H1 (cell line): ENCODE data around the gene CADM2. TPM values are rescaled to one million over a fixed set of nuclear protein-coding genes. Genes with fewer than 3 reads are reported as not detected.

Experiments used
- CTCF ChIA-PET: fragments of 300-600 bp; sonication (Branson Sonifier 250); formaldehyde crosslinking; loops from one replicate; lab custom pipeline; 2021; ENCODE audit not compliant: partially characterized antibody; lab: Charles Lee
- POLR2A ChIA-PET: fragments of 300-600 bp; sonication (Branson Sonifier 250); formaldehyde crosslinking; loops from one replicate; lab custom pipeline; 2021; ENCODE audit warnings: inconsistent platforms; ENCODE audit not compliant: partially characterized antibody; lab: Charles Lee
- DNase-seq, 2 experiments: peaks; one replicate each; pipeline versions ENCODE4 v3.0.0 to v3.0.0-alpha.2; 2010 to 2022; ENCODE audit warnings: low spot score in 2 of 2, low read depth in 1 of 2, mixed read lengths in 1 of 2
- FAIRE-seq: peaks from 2 replicates; lab custom pipeline; 2011; peaks lifted over from hg19 to GRCh38; lab: Jason Lieb, UNC
- H2AFZ ChIP-seq: 2 replicates; pipeline ENCODE4 v1.8.1; 2012; ENCODE audit warnings: low read length, inconsistent platforms
- H2AK5ac ChIP-seq: 2 replicates; pipeline ENCODE4 v1.6.1; 2013; ENCODE audit warnings: low read depth, low read length
- H2BK120ac ChIP-seq: replicated peaks from 2 replicates; pipeline ENCODE3; 2013; ENCODE audit warnings: low read depth, low read length, inconsistent platforms
- H2BK12ac ChIP-seq: 2 replicates; pipeline ENCODE4 v1.6.1; 2013; ENCODE audit warnings: low read depth, low read length
- H2BK15ac ChIP-seq: 2 replicates; pipeline ENCODE4 v1.6.1; 2013; ENCODE audit warnings: low read length
- H2BK20ac ChIP-seq: 2 replicates; pipeline ENCODE4 v1.6.1; 2013; ENCODE audit warnings: low read length
- H2BK5ac ChIP-seq: 2 replicates; pipeline ENCODE4 v1.6.1; 2013; ENCODE audit warnings: low read depth, low read length
- H3K14ac ChIP-seq: 2 replicates; pipeline ENCODE4 v1.6.1; 2013; ENCODE audit warnings: inconsistent platforms; ENCODE audit not compliant: insufficient read length
- H3K18ac ChIP-seq: 2 replicates; pipeline ENCODE4 v1.6.1; 2013; ENCODE audit warnings: low read length; ENCODE audit errors: extremely low read depth
- H3K23ac ChIP-seq: 2 replicates; pipeline ENCODE4 v1.6.1; 2013; ENCODE audit warnings: inconsistent platforms; ENCODE audit not compliant: insufficient read length
- H3K23me2 ChIP-seq: 2 replicates; pipeline ENCODE4 v1.6.1; 2013; ENCODE audit warnings: low read depth, low read length
- H3K27ac ChIP-seq: 2 replicates; pipeline ENCODE4 v1.6.1; 2011; ENCODE audit warnings: low read depth, low read length, inconsistent platforms
- H3K27me3 ChIP-seq, 4 experiments: replicated peaks in 1 of 4; 1 replicate in 1 of 4; 2 replicates in 3 of 4; pipeline versions ENCODE4 v1.6.1 to v1.8.1; 2011 to 2013; ENCODE audit warnings: low read length in 3 of 4, mild to moderate bottlenecking in 3 of 4, inconsistent platforms in 2 of 4, mixed read lengths in 2 of 4, moderate library complexity in 1 of 4; ENCODE audit not compliant: control insufficient read depth in 3 of 4, insufficient read depth in 3 of 4; ENCODE audit errors: extremely low read depth in 1 of 4
- H3K36me3 ChIP-seq, 4 experiments: 2 replicates each; pipeline versions ENCODE4 v1.6.1 to v1.8.1; 2011 to 2013; ENCODE audit warnings: mild to moderate bottlenecking in 4 of 4, low read length in 3 of 4, moderate library complexity in 2 of 4, control low read depth in 1 of 4, inconsistent platforms in 1 of 4; ENCODE audit not compliant: insufficient read depth in 4 of 4, control insufficient read depth in 2 of 4
- H3K4ac ChIP-seq: replicated peaks from 2 replicates; pipeline ENCODE3; 2013; ENCODE audit warnings: low read length, low read depth, mixed read lengths, inconsistent platforms; ENCODE audit not compliant: insufficient read length
- H3K4me1 ChIP-seq, 4 experiments: replicated peaks in 1 of 4; 1 replicate in 1 of 4; 2 replicates in 3 of 4; pipeline versions ENCODE4 v1.6.1 to v1.8.1; 2011 to 2013; ENCODE audit warnings: low read length in 3 of 4, inconsistent platforms in 2 of 4, mixed read lengths in 1 of 4; ENCODE audit not compliant: insufficient read depth in 4 of 4, control insufficient read depth in 3 of 4
- H3K4me2 ChIP-seq, 2 experiments: 2 replicates each; pipeline versions ENCODE4 v1.6.1 to v1.8.1; 2011 to 2013; ENCODE audit warnings: low read depth in 2 of 2, low read length in 2 of 2, control low read depth in 1 of 2, inconsistent platforms in 1 of 2, mild to moderate bottlenecking in 1 of 2; ENCODE audit not compliant: insufficient read depth in 1 of 2
- H3K4me3 ChIP-seq, 4 experiments: fragments of 200-600, 300-600 bp in 1 of 4; sonication (generic), shearing (Covaris generic), sonication (Bioruptor Twin) in 1 of 4; 2 replicates each; pipeline versions ENCODE4 v1.5.1 to v1.8.1; 2011 to 2016; ENCODE audit warnings: low read length in 4 of 4, low read depth in 3 of 4, control low read depth in 2 of 4, inconsistent platforms in 2 of 4, mild to moderate bottlenecking in 2 of 4, mixed read lengths in 1 of 4, moderate library complexity in 1 of 4; ENCODE audit not compliant: insufficient read depth in 2 of 4; ENCODE audit errors: extremely low read depth in 1 of 4
- H3K56ac ChIP-seq: replicated peaks from 2 replicates; pipeline ENCODE3; 2013; ENCODE audit warnings: low read depth, mild to moderate bottlenecking, mixed read lengths, low read length, inconsistent platforms; ENCODE audit not compliant: insufficient read length
- H3K79me1 ChIP-seq: 2 replicates; pipeline ENCODE4 v1.6.1; 2013; ENCODE audit warnings: low read depth, low read length, control low read depth
- H3K79me2 ChIP-seq, 2 experiments: 2 replicates each; pipeline versions ENCODE4 v1.6.1 to v1.8.1; 2012 to 2013; ENCODE audit warnings: low read length in 2 of 2, mild to moderate bottlenecking in 2 of 2, inconsistent platforms in 1 of 2; ENCODE audit not compliant: insufficient read depth in 2 of 2, control insufficient read depth in 1 of 2
- H3K9ac ChIP-seq, 4 experiments: replicated peaks in 1 of 4; 1 replicate in 1 of 4; 2 replicates in 3 of 4; pipeline versions ENCODE4 v1.6.1 to v1.8.1; 2011 to 2013; ENCODE audit warnings: low read depth in 3 of 4, low read length in 3 of 4, control low read depth in 2 of 4, mild to moderate bottlenecking in 2 of 4, moderate library complexity in 2 of 4, inconsistent platforms in 1 of 4; ENCODE audit errors: extremely low read depth in 1 of 4
- H3K9me3 ChIP-seq, 2 experiments: 2 replicates each; pipeline versions ENCODE4 v1.6.1 to v1.8.1; 2012 to 2013; ENCODE audit warnings: mild to moderate bottlenecking in 2 of 2, moderate library complexity in 2 of 2, control low read depth in 1 of 2, inconsistent platforms in 1 of 2, low read depth in 1 of 2, low read length in 1 of 2, mixed read lengths in 1 of 2; ENCODE audit not compliant: insufficient read depth in 2 of 2
- H4K20me1 ChIP-seq, 2 experiments: replicated peaks in 1 of 2; 2 replicates each; pipeline versions ENCODE3 to v1.8.1; 2011 to 2013; ENCODE audit warnings: inconsistent platforms in 2 of 2, low read length in 2 of 2, mild to moderate bottlenecking in 1 of 2; ENCODE audit not compliant: insufficient read depth in 2 of 2, control insufficient read depth in 1 of 2
- H4K5ac ChIP-seq: 2 replicates; pipeline ENCODE4 v1.6.1; 2013; ENCODE audit warnings: low read length, low read depth, mixed read lengths, inconsistent platforms; ENCODE audit not compliant: insufficient read length
- H4K8ac ChIP-seq: 2 replicates; pipeline ENCODE4 v1.8.0; 2013; ENCODE audit warnings: mild to moderate bottlenecking, moderate library complexity, low read length, inconsistent platforms; ENCODE audit not compliant: insufficient read depth; ENCODE audit errors: extremely low read depth
- H4K91ac ChIP-seq: replicated peaks from 2 replicates; pipeline ENCODE3; 2013; ENCODE audit warnings: low read length, mixed read lengths, inconsistent platforms; ENCODE audit not compliant: insufficient read length
- BRCA1 ChIP-seq: IDR thresholded peaks from 2 replicates; pipeline ENCODE4 v1.6.1; 2012; ENCODE audit warnings: low read depth, low read length, improper control_type of control experiment
- CTBP2 ChIP-seq: IDR thresholded peaks from 2 replicates; pipeline ENCODE4 v1.7.0; 2011; ENCODE audit warnings: borderline replicate concordance, mild to moderate bottlenecking, moderate library complexity, mixed read lengths, low read length; ENCODE audit not compliant: insufficient read depth, insufficient read length
- HDAC2 ChIP-seq, 2 experiments: fragments of 300-600 bp in 1 of 2; sonication (generic) in 1 of 2; IDR thresholded peaks; 2 replicates each; pipeline ENCODE4 v1.6.1; 2011 to 2012; ENCODE audit warnings: low read depth in 2 of 2, low read length in 2 of 2, mild to moderate bottlenecking in 2 of 2, moderate library complexity in 2 of 2, borderline replicate concordance in 1 of 2, inconsistent platforms in 1 of 2
- HDAC6 ChIP-seq: IDR thresholded peaks from one replicate; pipeline ENCODE4 v1.7.1; 2012; ENCODE audit warnings: low read depth, mild to moderate bottlenecking, inconsistent platforms, low read length, moderate library complexity
- NANOG ChIP-seq: IDR thresholded peaks from 2 replicates; pipeline ENCODE4 v1.6.1; 2011; ENCODE audit warnings: low read length, low read depth, mild to moderate bottlenecking, inconsistent platforms; ENCODE audit not compliant: insufficient read depth, poor library complexity, severe bottlenecking
- POU5F1 ChIP-seq: IDR thresholded peaks from 2 replicates; pipeline ENCODE4 v1.6.1; 2011; ENCODE audit warnings: low read depth, mild to moderate bottlenecking, low read length, moderate library complexity
- WGBS, 2 experiments: shearing (Covaris generic) in 1 of 2; methylation state at CpG; one replicate each; pipeline versions ENCODE4 v1.1.6 to v1.1.7; 2013 to 2015; ENCODE audit warnings: low lambda C conversion rate in 2 of 2, mixed read lengths in 2 of 2, inconsistent platforms in 1 of 2, low coverage in 1 of 2, missing lambda C conversion rate in 1 of 2; ENCODE audit not compliant: insufficient replicate concordance in 2 of 2, insufficient coverage in 1 of 2, insufficient read length in 1 of 2; ENCODE audit errors: extremely low coverage in 1 of 2, missing lambda C conversion rate in 1 of 2; 5-methylcytosine and 5-hydroxymethylcytosine counted together
- polyA plus RNA-seq, 7 experiments: library from polyadenylated mRNA; depleted of rRNA in 3 of 7; stranded (reverse) in 5 of 7; unstranded in 2 of 7; fragments of >200 nt in 5 of 7; fragments of 200-250 nt in 2 of 7; gene quantifications; 1 replicate in 5 of 7; 2 replicates in 1 of 7; 4 replicates in 1 of 7; pipeline versions ENCODE4 v1.2.1 to v1.2.3, GENCODE V29; 2011 to 2013; ENCODE audit warnings: missing spikeins in 2 of 7, mixed read lengths in 2 of 7
- total RNA-seq: library from RNA; stranded (reverse); fragmentation: NEBNext Ultra II Directional; extraction: Animal tissue kit (Norgen Biotek cat#: 25700); gene quantifications from 2 replicates; pipeline ENCODE4 v1.2.1, GENCODE V29; 2021

The CADM2 gene
- total and polyA plus RNA-seq, 2 of the 8 experiments (the other 6 are each of a cell fraction or from before 2014, with no cell fraction given), result 14.9 to 20.9 TPM

- H3K27me3 ChIP-seq, result no peaks in the 10 kb centered on the region
- H4K20me1 ChIP-seq, result peaks cover 0 to 3% of the 10 kb centered on the region in 2 experiments
- ChIA-PET POLR2A (no interaction called here), CTCF (no interaction called here)
- no peak overlapping the region for H2BK15ac ChIP-seq
- no peak overlapping the region for H2BK12ac ChIP-seq
- H3K4me1 ChIP-seq, result peaks cover 0 to 27% (median 4%) of the 10 kb centered on the region in 4 experiments; a peak in 5 of 7 replicates
- H2AFZ ChIP-seq, result no peak overlapping the region
- no peaks in the 10 kb centered on the region for H3K36me3 ChIP-seq
- H3K18ac ChIP-seq, result peak overlapping the region; percentile 15; the same call in 1 of the 2 replicates
- WGBS, 2 experiments, result 77% methylated on average over 5 of the region's 5 CpGs; no CpG with 5 or more reads in 1 of the 2 experiments
- H3K27ac ChIP-seq, result no peak overlapping the region
- H4K8ac ChIP-seq, result no peak overlapping the region
- no peak overlapping the region for H2BK20ac ChIP-seq
- H3K4me2 ChIP-seq, result peak overlapping the region; percentile 95 to 98
- no peak overlapping the region for H3K9ac ChIP-seq
- peak overlapping the region; percentile 6 to 82 (median 43); a peak in 4 of 8 replicates for H3K4me3 ChIP-seq
- no peaks in the 10 kb centered on the region; the same call in 1 of the 2 replicates for H3K79me1 ChIP-seq
- no peak overlapping the region for H3K56ac ChIP-seq
- H4K91ac ChIP-seq, result no peak overlapping the region
- no peak overlapping the region for H2BK5ac ChIP-seq
- H4K5ac ChIP-seq, result no peak overlapping the region
- peaks cover 0 to 72% of the 10 kb centered on the region in 2 experiments; a peak in 3 of 4 replicates for H3K79me2 ChIP-seq
- no peak for FAIRE-seq
- no peak overlapping the region for H2AK5ac ChIP-seq
- H2BK120ac ChIP-seq, result no peak overlapping the region
- H3K23me2 ChIP-seq, result peaks cover 23% of the 10 kb centered on the region
- H3K14ac ChIP-seq, result no peak overlapping the region
- no peak overlapping the region for H3K4ac ChIP-seq
- no peak for DNase-seq
- H3K23ac ChIP-seq, result no peak overlapping the region
- no peaks in the 10 kb centered on the region for H3K9me3 ChIP-seq
- TF ChIP-seq POU5F1 (no peak), CTBP2 (no peak), HDAC6 (no peak), NANOG (no peak), HDAC2 (IDR thresholded peaks at IDR 0.05; ENCODE audit: borderline replicate concordance in 1 of 2, low read depth in 2 of 2, low read length in 2 of 2) (no peak), BRCA1 (no peak)
Measured at GRCh38 chr3:84962415-84962814, 3.6 kb downstream of the CADM2 start.
